HG03097 (cell line): ENCODE results near the gene KCNQ5.
A peak's percentile ranks its signal among the peaks of the same experiment; 100 is the strongest.
"Not testable (repeated sequence)": the region's sequence is repeated elsewhere in the genome, so short reads cannot be mapped to it uniquely, and the experiment has no call there.

ENCODE experiments used
- ATAC-seq: cut with Tn5 transposase; IDR thresholded peaks from one replicate; pipeline ENCODE4 v1.9.1; 2021; ENCODE audit not compliant: unreplicated experiment, low FRiP score

Gene KCNQ5

GRCh38 chr6:72976484-72976883 lies 354.6 kb downstream of the KCNQ5 start:
- ATAC-seq: no peak

GRCh38 chr6:72977114-72977513 lies 355.2 kb downstream of the KCNQ5 start:
- peak; percentile 75 for ATAC-seq

- not testable (repeated sequence) for ATAC-seq
Observed at GRCh38 chr6:72978808-72979207, 356.9 kb downstream of the KCNQ5 start.

GRCh38 chr6:72984189-72984831 lies 362.4 kb downstream of the KCNQ5 start:
- not testable (repeated sequence) for ATAC-seq

- ATAC-seq: no peak
Observed at GRCh38 chr6:72984981-72985665, 363.3 kb downstream of the KCNQ5 start.

GRCh38 chr6:72987301-72987700 lies 365.4 kb downstream of the KCNQ5 start:
- no peak for ATAC-seq

GRCh38 chr6:72999995-73000394 lies 378.1 kb downstream of the KCNQ5 start:
- no peak for ATAC-seq

- no peak for ATAC-seq
Observed at GRCh38 chr6:73000460-73000859, 378.6 kb downstream of the KCNQ5 start.

- ATAC-seq: no peak
Observed at GRCh38 chr6:73002588-73002987, 380.7 kb downstream of the KCNQ5 start.

- ATAC-seq: no peak
Observed at GRCh38 chr6:73003302-73003701, 381.4 kb downstream of the KCNQ5 start.

GRCh38 chr6:73004231-73004630 lies 382.4 kb downstream of the KCNQ5 start:
- no peak for ATAC-seq

GRCh38 chr6:73004861-73005260 lies 383.0 kb downstream of the KCNQ5 start:
- no peak for ATAC-seq

- ATAC-seq: no peak
Observed at GRCh38 chr6:73006146-73006545, 384.3 kb downstream of the KCNQ5 start.

- no peak for ATAC-seq
Observed at GRCh38 chr6:73011945-73012344, 390.1 kb downstream of the KCNQ5 start.

- ATAC-seq: no peak
Observed at GRCh38 chr6:73017476-73017875, 395.6 kb downstream of the KCNQ5 start.

GRCh38 chr6:73024598-73024997 lies 402.7 kb downstream of the KCNQ5 start:
- ATAC-seq: no peak

GRCh38 chr6:73027691-73028090 lies 405.8 kb downstream of the KCNQ5 start:
- no peak for ATAC-seq

GRCh38 chr6:73028124-73028766 lies 406.4 kb downstream of the KCNQ5 start:
- ATAC-seq: no peak

- ATAC-seq: no peak
Observed at GRCh38 chr6:73028893-73029450, 407.1 kb downstream of the KCNQ5 start.

GRCh38 chr6:73030257-73030656 lies 408.4 kb downstream of the KCNQ5 start:
- no peak for ATAC-seq
